Activated CD4-positive, alpha-beta T cell treated with anti-CD3 and anti-CD28 coated beads, Interleukin-2, amount 10 ng/mL, durations not matched to agents 7 days and 5 days (primary cell): ENCODE measurements around the gene RNU5B-1. TPM values are rescaled to one million over a fixed set of nuclear protein-coding genes. Genes with fewer than 3 reads are reported as not detected.

Experiments used
- CTCF ChIA-PET: fragments of 350-600 bp; sonication (Branson Sonifier 250); formaldehyde crosslinking; loops from one replicate; lab custom pipeline; 2021; ENCODE audit warnings: antibody characterized with exemption; lab: Charles Lee
- POLR2A ChIA-PET: fragments of 350-600 bp; sonication (Branson Sonifier 250); formaldehyde crosslinking; loops from one replicate; lab custom pipeline; 2021; ENCODE audit warnings: antibody characterized with exemption; lab: Charles Lee
- DNase-seq: peaks from one replicate; pipeline ENCODE4 v3.0.0-alpha.2; 2020
- H3K27ac Mint-ChIP-seq: one replicate; pipeline ENCODE4 v1.8.0; 2021; ENCODE audit warnings: mild to moderate bottlenecking, moderate library complexity, mixed read lengths
- H3K27me3 Mint-ChIP-seq: one replicate; pipeline ENCODE4 v1.8.0; 2021; ENCODE audit warnings: mixed read lengths
- H3K36me3 Mint-ChIP-seq: one replicate; pipeline ENCODE4 v1.8.0; 2021; ENCODE audit warnings: low read depth, mixed read lengths
- H3K4me1 Mint-ChIP-seq: one replicate; pipeline ENCODE4 v1.8.0; 2021; ENCODE audit warnings: mixed read lengths
- H3K4me3 Mint-ChIP-seq: one replicate; pipeline ENCODE4 v1.8.0; 2021; ENCODE audit warnings: mild to moderate bottlenecking, moderate library complexity, mixed read lengths
- H3K9me3 Mint-ChIP-seq: one replicate; pipeline ENCODE4 v1.8.0; 2021; ENCODE audit warnings: mixed read lengths
- total RNA-seq, 2 experiments: library from RNA; stranded (reverse); gene quantifications; one replicate each; pipeline ENCODE4 v1.2.3, GENCODE V29; 2021

Gene RNU5B-1
- total RNA-seq, 2 experiments from 2014 or later: 14.4 to 36.1 TPM

GRCh38 chr15:65332391-65333147, 28.1 kb downstream of the RNU5B-1 start:
- ChIA-PET CTCF (interaction anchor here (1.1 kb wide), 1 partner anchor 20 kb away, joined by 3 read pairs; no protein-coding TSS in a partner anchor), POLR2A (no interaction called here)
- no peak overlapping the region for H3K4me3 Mint-ChIP-seq
- no peak overlapping the region for H3K27ac Mint-ChIP-seq
- H3K36me3 Mint-ChIP-seq: no peaks in the 10 kb centered on the region
- DNase-seq: no peak
- peaks cover 2% of the 10 kb centered on the region for H3K27me3 Mint-ChIP-seq
- H3K4me1 Mint-ChIP-seq: no peaks in the 10 kb centered on the region
- no peaks in the 10 kb centered on the region for H3K9me3 Mint-ChIP-seq

GRCh38 chr15:65333148-65333820, 28.8 kb downstream of the RNU5B-1 start:
- Mint-ChIP-seq H3K4me3 (no peak overlapping the region), H3K36me3 (no peaks in the 10 kb centered on the region), H3K27me3 (no peaks in the 10 kb centered on the region), H3K4me1 (no peaks in the 10 kb centered on the region), H3K27ac (no peak overlapping the region), H3K9me3 (no peaks in the 10 kb centered on the region)
- ChIA-PET POLR2A (no interaction called here), CTCF (no interaction called here)
- no peak for DNase-seq

GRCh38 chr15:65333856-65334255, 29.4 kb downstream of the RNU5B-1 start:
- CTCF ChIA-PET: no interaction called here
- Mint-ChIP-seq H3K9me3 (no peaks in the 10 kb centered on the region), H3K36me3 (no peaks in the 10 kb centered on the region), H3K27ac (no peak overlapping the region), H3K4me1 (no peaks in the 10 kb centered on the region), H3K4me3 (no peak overlapping the region), H3K27me3 (no peaks in the 10 kb centered on the region)
- POLR2A ChIA-PET: no interaction called here
- no peak for DNase-seq

- Mint-ChIP-seq H3K4me3 (no peak overlapping the region), H3K36me3 (no peaks in the 10 kb centered on the region), H3K4me1 (peaks cover 2% of the 10 kb centered on the region), H3K9me3 (no peaks in the 10 kb centered on the region), H3K27ac (no peak overlapping the region), H3K27me3 (no peaks in the 10 kb centered on the region)
- DNase-seq: no peak
- CTCF ChIA-PET: interaction anchor here (0.5 kb wide), 1 partner anchor 11 kb away, joined by 3 read pairs; no protein-coding TSS in a partner anchor
- POLR2A ChIA-PET: no interaction called here
These were observed 30.2 kb downstream of the RNU5B-1 start for GRCh38 chr15:65334586-65335231.

GRCh38 chr15:65335278-65336055, 31.0 kb downstream of the RNU5B-1 start:
- no peak for DNase-seq
- Mint-ChIP-seq H3K36me3 (no peaks in the 10 kb centered on the region), H3K4me3 (no peak overlapping the region), H3K27ac (no peak overlapping the region), H3K27me3 (peaks cover 1% of the 10 kb centered on the region), H3K9me3 (no peaks in the 10 kb centered on the region), H3K4me1 (peaks cover 4% of the 10 kb centered on the region)
- ChIA-PET CTCF (no interaction called here), POLR2A (no interaction called here)

- H3K27me3 Mint-ChIP-seq: peaks cover 1% of the 10 kb centered on the region
These were observed 32.3 kb downstream of the RNU5B-1 start for GRCh38 chr15:65336493-65337435.

GRCh38 chr15:65337436-65338070, 33.1 kb downstream of the RNU5B-1 start:
- DNase-seq: no peak
- H3K9me3 Mint-ChIP-seq: no peaks in the 10 kb centered on the region
- H3K4me3 Mint-ChIP-seq: no peak overlapping the region
- ChIA-PET CTCF (interaction anchor here (1.4 to 1.5 kb wide), 2 partner anchors 12 to 15 kb away, joined by 4 to 5 read pairs; no protein-coding TSS in a partner anchor), POLR2A (no interaction called here)
- peaks cover 4% of the 10 kb centered on the region for H3K4me1 Mint-ChIP-seq
- no peak overlapping the region for H3K27ac Mint-ChIP-seq
- peaks cover 1% of the 10 kb centered on the region for H3K27me3 Mint-ChIP-seq
- no peaks in the 10 kb centered on the region for H3K36me3 Mint-ChIP-seq

More at GRCh38 chr15:65336493-65337435, 32.3 kb downstream of the RNU5B-1 start:
- DNase-seq: no peak
- no peak overlapping the region for H3K27ac Mint-ChIP-seq
- no peak overlapping the region for H3K4me3 Mint-ChIP-seq
- H3K9me3 Mint-ChIP-seq: no peaks in the 10 kb centered on the region
- H3K36me3 Mint-ChIP-seq: no peaks in the 10 kb centered on the region
- ChIA-PET CTCF (interaction anchor here (1.4 kb wide), 1 partner anchor 16 kb away, joined by 4 read pairs; no protein-coding TSS in a partner anchor), POLR2A (no interaction called here)
- H3K4me1 Mint-ChIP-seq: peaks cover 4% of the 10 kb centered on the region

GRCh38 chr15:65338366-65338765, 33.9 kb downstream of the RNU5B-1 start:
- peaks cover 4% of the 10 kb centered on the region for H3K4me1 Mint-ChIP-seq
- no peaks in the 10 kb centered on the region for H3K36me3 Mint-ChIP-seq
- POLR2A ChIA-PET: no interaction called here
- no peak for DNase-seq
- H3K9me3 Mint-ChIP-seq: no peaks in the 10 kb centered on the region
- H3K27ac Mint-ChIP-seq: no peak overlapping the region
- H3K4me3 Mint-ChIP-seq: no peak overlapping the region
- peaks cover 1% of the 10 kb centered on the region for H3K27me3 Mint-ChIP-seq
- CTCF ChIA-PET: interaction anchor here (1.4 to 1.5 kb wide), 2 partner anchors 11 to 14 kb away, joined by 4 to 5 read pairs; no protein-coding TSS in a partner anchor

- Mint-ChIP-seq H3K9me3 (no peaks in the 10 kb centered on the region), H3K36me3 (no peaks in the 10 kb centered on the region), H3K27me3 (peaks cover 1% of the 10 kb centered on the region), H3K27ac (no peak overlapping the region), H3K4me1 (peaks cover 4% of the 10 kb centered on the region), H3K4me3 (no peak overlapping the region)
- CTCF ChIA-PET: interaction anchor here (1.5 kb wide), 1 partner anchor 11 kb away, joined by 5 read pairs; no protein-coding TSS in a partner anchor
- no peak for DNase-seq
- POLR2A ChIA-PET: no interaction called here
These were observed 34.3 kb downstream of the RNU5B-1 start for GRCh38 chr15:65338823-65339222.

- no peak overlapping the region for H3K4me3 Mint-ChIP-seq
- H3K36me3 Mint-ChIP-seq: no peaks in the 10 kb centered on the region
- DNase-seq: no peak
- peaks cover 1% of the 10 kb centered on the region for H3K27me3 Mint-ChIP-seq
- H3K9me3 Mint-ChIP-seq: no peaks in the 10 kb centered on the region
- CTCF ChIA-PET: no interaction called here
- no peak overlapping the region for H3K27ac Mint-ChIP-seq
- H3K4me1 Mint-ChIP-seq: peaks cover 4% of the 10 kb centered on the region
- POLR2A ChIA-PET: no interaction called here
These were observed 34.9 kb downstream of the RNU5B-1 start for GRCh38 chr15:65339416-65339815.

- H3K36me3 Mint-ChIP-seq: no peaks in the 10 kb centered on the region
- no peak overlapping the region for H3K27ac Mint-ChIP-seq
- no peak overlapping the region for H3K4me3 Mint-ChIP-seq
- CTCF ChIA-PET: no interaction called here
- no peak for DNase-seq
- H3K27me3 Mint-ChIP-seq: peaks cover 1% of the 10 kb centered on the region
- H3K4me1 Mint-ChIP-seq: peaks cover 4% of the 10 kb centered on the region
- H3K9me3 Mint-ChIP-seq: no peaks in the 10 kb centered on the region
- POLR2A ChIA-PET: no interaction called here
These were observed 35.4 kb downstream of the RNU5B-1 start for GRCh38 chr15:65339920-65340319.
